Measurements from ENCODE around the gene HBEGF. TPM values are rescaled to one million over a fixed set of nuclear protein-coding genes. Genes with fewer than 3 reads are reported as not detected.

HBEGF gene
- total and polyA plus RNA-seq, 10 of the 15 experiments (the other 5 are each of a cell fraction or from before 2014, with no cell fraction given): 0.87 to 3.1 (median 2.1) TPM

DNA sequence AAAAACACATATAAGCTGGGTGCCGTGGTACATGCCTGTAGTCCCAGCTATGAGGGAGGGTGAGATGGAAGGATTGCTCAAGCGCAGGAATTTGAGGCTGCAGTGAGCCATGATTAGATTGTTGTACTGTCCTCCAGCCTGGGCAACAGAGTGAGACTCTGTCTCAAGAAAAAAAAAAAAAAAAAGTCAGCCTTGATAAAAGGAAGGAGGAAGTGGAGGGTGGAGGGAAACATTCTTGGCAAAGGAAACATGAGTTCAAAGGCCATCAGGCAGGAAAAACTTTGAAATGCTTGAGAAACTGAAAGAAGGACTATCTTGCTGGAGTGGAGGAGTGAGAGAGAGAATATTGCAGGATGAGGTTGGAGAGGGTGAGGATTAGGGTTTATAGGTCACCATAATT lies 36.9 kb upstream of the HBEGF start:
- Histone ChIP-seq H3K36me3 (ENCODE audit: control insufficient read depth in 2 of 2, insufficient read depth in 2 of 2, low read length in 1 of 2) (no peaks in the 10 kb centered on the region), H3K9me3 (replicated peaks; ENCODE audit: control insufficient read depth, insufficient read depth, low read length) (no peaks in the 10 kb centered on the region; the same call in 2 of the 3 replicates), H3K27me3 (replicated peaks in 1 of 2; ENCODE audit: control insufficient read depth in 2 of 2, insufficient read depth in 2 of 2, low read length in 1 of 2) (no peaks in the 10 kb centered on the region), H4K20me1 (ENCODE audit: control insufficient read depth, insufficient read depth) (no peaks in the 10 kb centered on the region), H3K9ac (ENCODE audit: control insufficient read depth, insufficient read depth, low read length) (no peak overlapping the region), H3K4me3 (no peak overlapping the region), H2AFZ (ENCODE audit: control insufficient read depth, low read depth, low read length) (no peak overlapping the region), H3K27ac (ENCODE audit: control insufficient read depth, insufficient read depth) (no peak overlapping the region), H3K4me1 (ENCODE audit: control insufficient read depth, insufficient read depth, low read length) (no peaks in the 10 kb centered on the region), H3K79me2 (ENCODE audit: control insufficient read depth, insufficient read depth, low read length) (no peaks in the 10 kb centered on the region), H3K4me2 (ENCODE audit: control insufficient read depth, insufficient read depth) (no peak overlapping the region)
- in situ Hi-C loops (cut with MboI): no loop called here
- TF ChIP-seq NKRF (conservative IDR thresholded peaks at IDR 0.05): no peak
- TF ChIP-seq PAX8 (IDR thresholded peaks at IDR 0.05): no peak
- no peak for TF ChIP-seq JUND (IDR thresholded peaks at IDR 0.05; ENCODE audit: low read depth, low read length)
- no peak for TF ChIP-seq SPI1 (IDR thresholded peaks at IDR 0.05; ENCODE audit: borderline replicate concordance, insufficient read depth, low read depth, low read length)
- no peak for TF ChIP-seq NFIC (IDR thresholded peaks at IDR 0.05; ENCODE audit: low read depth, low read length)
- ChIA-PET RAD21 (ENCODE audit: unreplicated experiment) (no interaction called here), POLR2A (no interaction called here), SMC1A (ENCODE audit: uncharacterized antibody, unreplicated experiment) (no interaction called here), CTCF (no interaction called here)
- ATAC-seq (no peak), FAIRE-seq (no peak), DNase-seq (ENCODE audit: low read depth, low spot score) (no peak)
- intact Hi-C loops (cut with micrococcal nuclease; ENCODE audit: unreplicated experiment): no loop called here
- BruUV-seq (replicated peaks): no TSS peak
- WGBS (ENCODE audit: insufficient coverage, insufficient replicate concordance, low lambda C conversion rate, missing lambda C conversion rate): 64% methylated on average over 2 of the region's 2 CpGs

DNA sequence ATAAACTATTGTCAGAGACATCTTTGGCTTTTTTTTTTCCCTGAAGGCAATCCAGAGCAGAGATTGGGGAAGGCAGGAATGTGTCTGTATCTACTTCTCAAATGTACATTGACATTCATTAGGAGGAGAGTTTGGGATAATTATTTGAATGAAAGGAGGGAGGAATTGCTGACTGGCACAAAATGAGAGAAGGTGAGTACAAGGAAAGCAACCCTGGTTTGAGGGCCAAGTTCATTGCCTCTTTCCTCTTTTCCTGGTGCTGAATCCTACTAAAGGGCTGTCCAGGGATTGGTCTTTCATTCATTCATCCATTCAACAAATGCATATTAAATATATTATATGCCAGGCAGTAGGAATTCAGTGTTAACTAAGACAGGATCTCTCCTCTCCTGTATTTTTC lies 36.5 kb upstream of the HBEGF start:
- intact Hi-C loops (cut with micrococcal nuclease; ENCODE audit: unreplicated experiment): no loop called here
- no peak for TF ChIP-seq RAD51 (IDR thresholded peaks at IDR 0.05)
- TF ChIP-seq, protein P1, sequence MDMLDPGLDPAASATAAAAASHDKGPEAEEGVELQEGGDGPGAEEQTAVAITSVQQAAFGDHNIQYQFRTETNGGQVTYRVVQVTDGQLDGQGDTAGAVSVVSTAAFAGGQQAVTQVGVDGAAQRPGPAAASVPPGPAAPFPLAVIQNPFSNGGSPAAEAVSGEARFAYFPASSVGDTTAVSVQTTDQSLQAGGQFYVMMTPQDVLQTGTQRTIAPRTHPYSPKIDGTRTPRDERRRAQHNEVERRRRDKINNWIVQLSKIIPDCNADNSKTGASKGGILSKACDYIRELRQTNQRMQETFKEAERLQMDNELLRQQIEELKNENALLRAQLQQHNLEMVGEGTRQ (IDR thresholded peaks at IDR 0.05; ENCODE audit: borderline replicate concordance, low read depth, low read length): no peak
- no peak for TF ChIP-seq BCL11A (IDR thresholded peaks at IDR 0.05; ENCODE audit: low read depth, low read length)
- no peak for TF ChIP-seq SMAD5 (IDR thresholded peaks at IDR 0.05; ENCODE audit: low read depth)
- TF ChIP-seq, protein P2, sequence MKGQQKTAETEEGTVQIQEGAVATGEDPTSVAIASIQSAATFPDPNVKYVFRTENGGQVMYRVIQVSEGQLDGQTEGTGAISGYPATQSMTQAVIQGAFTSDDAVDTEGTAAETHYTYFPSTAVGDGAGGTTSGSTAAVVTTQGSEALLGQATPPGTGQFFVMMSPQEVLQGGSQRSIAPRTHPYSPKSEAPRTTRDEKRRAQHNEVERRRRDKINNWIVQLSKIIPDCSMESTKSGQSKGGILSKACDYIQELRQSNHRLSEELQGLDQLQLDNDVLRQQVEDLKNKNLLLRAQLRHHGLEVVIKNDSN (IDR thresholded peaks at IDR 0.05; ENCODE audit: borderline replicate concordance, extremely low read length, insufficient read depth, low read depth, low read length): no peak
- no peak for TF ChIP-seq RAD21 (IDR thresholded peaks at IDR 0.05; ENCODE audit: insufficient read depth, low read depth, low read length)
- no peak for TF ChIP-seq IKZF1 (conservative IDR thresholded peaks at IDR 0.05)
- TF ChIP-seq CBX5 (IDR thresholded peaks at IDR 0.05; ENCODE audit: low read depth): no peak
- TF ChIP-seq NBN (IDR thresholded peaks at IDR 0.05): no peak
- no peak for TF ChIP-seq NRF1 (conservative IDR thresholded peaks at IDR 0.05; ENCODE audit: low read depth, low read length)
- no peak for TF ChIP-seq GABPA (IDR thresholded peaks at IDR 0.05; ENCODE audit: low read depth)
- no peak for TF ChIP-seq SUPT20H (IDR thresholded peaks at IDR 0.05; ENCODE audit: borderline replicate concordance, control insufficient read depth, low read depth, low read length)
- Histone ChIP-seq H2AFZ (ENCODE audit: control insufficient read depth, low read depth, low read length) (no peak overlapping the region), H3K36me3 (ENCODE audit: control insufficient read depth in 2 of 2, insufficient read depth in 2 of 2, low read length in 1 of 2) (no peaks in the 10 kb centered on the region), H3K9me3 (replicated peaks; ENCODE audit: control insufficient read depth, insufficient read depth, low read length) (no peaks in the 10 kb centered on the region; the same call in 2 of the 3 replicates), H3K27me3 (replicated peaks in 1 of 2; ENCODE audit: control insufficient read depth in 2 of 2, insufficient read depth in 2 of 2, low read length in 1 of 2) (no peaks in the 10 kb centered on the region), H3K27ac (ENCODE audit: control insufficient read depth, insufficient read depth) (no peak overlapping the region), H3K4me2 (ENCODE audit: control insufficient read depth, insufficient read depth) (no peak overlapping the region), H4K20me1 (ENCODE audit: control insufficient read depth, insufficient read depth) (no peaks in the 10 kb centered on the region), H3K4me1 (ENCODE audit: control insufficient read depth, insufficient read depth, low read length) (no peaks in the 10 kb centered on the region), H3K4me3 (no peak overlapping the region), H3K79me2 (ENCODE audit: control insufficient read depth, insufficient read depth, low read length) (no peaks in the 10 kb centered on the region), H3K9ac (ENCODE audit: control insufficient read depth, insufficient read depth, low read length) (no peak overlapping the region)
- BruUV-seq (replicated peaks): no TSS peak
- FAIRE-seq (no peak), DNase-seq (ENCODE audit: low read depth, low spot score) (no peak), ATAC-seq (no peak)
- in situ Hi-C loops (cut with MboI): no loop called here
- SMC1A ChIA-PET (ENCODE audit: uncharacterized antibody, unreplicated experiment): interaction anchor here (0.8 kb wide), 1 partner anchor 147 kb away, joined by 4 read pairs; no protein-coding TSS in a partner anchor
- POLR2A ChIA-PET: interaction anchor here (1.0 kb wide), 1 partner anchor 11 kb away, joined by 3 read pairs; no protein-coding TSS in a partner anchor
- CTCF ChIA-PET: interaction anchor here (2.3 kb wide), 1 partner anchor 10 kb away, joined by 17 read pairs; no protein-coding TSS in a partner anchor
- RAD21 ChIA-PET (ENCODE audit: unreplicated experiment): no interaction called here

Data from GM12878 (cell line).